K562 (cell line): Measurements from ENCODE around the gene FBXO27. TPM values are rescaled to one million over a fixed set of nuclear protein-coding genes. Genes with fewer than 3 reads are reported as not detected.
A peak's percentile ranks its signal among the peaks of the same experiment; 100 is the strongest.

Experiments
- ATF7 ChIP-seq: fragments of 450-650 bp; IDR thresholded peaks from 2 replicates; pipeline ENCODE4 v1.7.1; 2014; ENCODE audit warnings: mild to moderate bottlenecking, moderate library complexity
- CBX8 ChIP-seq: fragments of 200-600 bp; sonication (generic); IDR thresholded peaks from 2 replicates; pipeline ENCODE4 v1.6.1; 2012; ENCODE audit warnings: borderline replicate concordance, mixed run types, low read depth, mild to moderate bottlenecking, moderate library complexity, mixed read lengths, low read length, control low read depth, inconsistent platforms; ENCODE audit not compliant: poor library complexity, severe bottlenecking; ENCODE audit errors: extremely low read depth
- ESRRA ChIP-seq: fragments of 450-650 bp; IDR thresholded peaks from 2 replicates; pipeline ENCODE4 v1.6.1; 2014; ENCODE audit warnings: low read depth, mild to moderate bottlenecking, moderate library complexity, borderline replicate concordance
- ESRRB ChIP-seq: fragments of 250-450 bp; sonication (Bioruptor Pico); IDR thresholded peaks from 2 replicates; pipeline ENCODE4 v1.5.0; 2020; ENCODE audit warnings: mild to moderate bottlenecking, moderate library complexity, borderline replicate concordance
- EWSR1 ChIP-seq: fragments of 450-650 bp; IDR thresholded peaks from 2 replicates; pipeline ENCODE4 v1.6.1; 2018; ENCODE audit warnings: borderline replicate concordance, mild to moderate bottlenecking, low read depth, moderate library complexity; ENCODE audit not compliant: partially characterized antibody
- MECOM ChIP-seq: fragments of 250-450 bp; sonication (Bioruptor Pico); IDR thresholded peaks from 2 replicates; pipeline ENCODE4 v1.8.0; 2022; ENCODE audit warnings: inconsistent platforms
- MED1 ChIP-seq: sonication (generic); formaldehyde crosslinking; IDR thresholded peaks from 2 replicates; pipeline ENCODE4 v1.8.1; 2023; ENCODE audit warnings: missing genetic modification reagents, borderline replicate concordance
- NFRKB ChIP-seq: fragments of 450-650 bp; IDR thresholded peaks from 2 replicates; pipeline ENCODE4 v1.6.1; 2016; ENCODE audit warnings: low read depth
- PTBP1 ChIP-seq: fragments of 200-400 bp; formaldehyde crosslinking; IDR thresholded peaks from 2 replicates; pipeline ENCODE4 v1.6.1; 2017; ENCODE audit warnings: low read depth, low read length
- RB1 ChIP-seq: fragments of 450-650 bp; IDR thresholded peaks from 2 replicates; pipeline ENCODE4 v1.6.1; 2017; ENCODE audit warnings: low read depth, mild to moderate bottlenecking
- RBBP5 ChIP-seq: fragments of 200-600 bp; sonication (generic); IDR thresholded peaks from 2 replicates; pipeline ENCODE4 v1.6.1; 2012; ENCODE audit warnings: borderline replicate concordance, mild to moderate bottlenecking, low read length, control low read depth, inconsistent platforms; ENCODE audit not compliant: insufficient read depth, poor library complexity, severe bottlenecking
- RNF2 ChIP-seq: sonication (generic); IDR thresholded peaks from 2 replicates; pipeline ENCODE4 v1.6.1; 2016
- SAFB2 ChIP-seq: fragments of 200-400 bp; formaldehyde crosslinking; IDR thresholded peaks from 2 replicates; pipeline ENCODE4 v1.6.1; 2018; ENCODE audit warnings: borderline replicate concordance, low read length, low read depth, moderate library complexity; ENCODE audit not compliant: severe bottlenecking
- SMARCB1 ChIP-seq: IDR thresholded peaks from 2 replicates; pipeline ENCODE4 v1.6.1; 2011; ENCODE audit warnings: improper control_type of control experiment, low read depth; ENCODE audit not compliant: insufficient read length
- SRSF7 ChIP-seq: fragments of 200-400 bp; formaldehyde crosslinking; optimal IDR thresholded peaks from 2 replicates; pipeline ENCODE3; 2017; ENCODE audit warnings: mild to moderate bottlenecking, low read depth, low read length
- STAT5B ChIP-seq: fragments of 250-450 bp; sonication (Bioruptor Pico); IDR thresholded peaks from 2 replicates; pipeline ENCODE4 v1.8.0; 2021; ENCODE audit warnings: mild to moderate bottlenecking, inconsistent platforms
- TRIM25 ChIP-seq: fragments of 450-650 bp; IDR thresholded peaks from 2 replicates; pipeline ENCODE4 v1.7.0; 2016; ENCODE audit warnings: borderline replicate concordance
- TSC22D4 ChIP-seq: fragments of 450-650 bp; IDR thresholded peaks from 2 replicates; pipeline ENCODE4 v1.6.1; 2016; ENCODE audit warnings: missing genetic modification characterization, missing biosample characterization, control low read depth
- ZEB2 ChIP-seq: fragments of 450-650 bp; IDR thresholded peaks from 2 replicates; pipeline ENCODE4 v1.6.1; 2016
- ZNF133 ChIP-seq: fragments of 250-450 bp; sonication (Bioruptor Pico); IDR thresholded peaks from 2 replicates; pipeline ENCODE4 v1.4.0; 2020; ENCODE audit warnings: mild to moderate bottlenecking
- polyA plus RNA-seq, 8 experiments: library from polyadenylated mRNA; depleted of rRNA in 4 of 8; stranded (reverse) in 5 of 8; unstranded in 3 of 8; fragments of >200 nt; fragmentation: Nextera tagmentation in 2 of 8; fragmentation: Illumina TruSeq in 1 of 8; extraction: Ambion mirVana in 2 of 8; extraction: Trizol in 1 of 8; gene quantifications; 2 replicates each; pipeline versions ENCODE4 v1.2.1 to v1.2.3, GENCODE V29; 2011 to 2014; ENCODE audit warnings: inconsistent platforms in 1 of 8, missing spikeins in 1 of 8
- total RNA-seq, 7 experiments: library from RNA; depleted of rRNA in 6 of 7; stranded (reverse); fragments of >200 nt in 6 of 7; fragmentation: Illumina TruSeq in 2 of 7; extraction: Trizol in 2 of 7; gene quantifications; 2 replicates each; pipeline versions ENCODE4 v1.2.1 to v1.2.3, GENCODE V29; 2011 to 2021; ENCODE audit warnings: low replicate concordance in 1 of 7
- TF ChIP-seq, protein P1 (sequence below), 2 experiments: fragments of 450-650 bp in 1 of 2; sonication (generic) in 1 of 2; formaldehyde crosslinking; conservative IDR thresholded peaks; 2 replicates each; pipeline versions ENCODE4 v1.4.0 to v1.8.1; 2020 to 2022; ENCODE audit warnings: mild to moderate bottlenecking in 1 of 2, missing genetic modification reagents in 1 of 2
- TF ChIP-seq, protein P2 (sequence below): fragments of 450-650 bp; formaldehyde crosslinking; IDR thresholded peaks from 2 replicates; pipeline ENCODE4 v1.4.0; 2020; ENCODE audit warnings: mild to moderate bottlenecking, moderate library complexity
- TF ChIP-seq, protein P3 (sequence below), 2 experiments: fragments of 200-800 bp in 1 of 2; sonication (Bioruptor generic) in 1 of 2; sonication (generic) in 1 of 2; formaldehyde crosslinking in 1 of 2; IDR thresholded peaks in 1 of 2; conservative IDR thresholded peaks in 1 of 2; 2 replicates each; pipeline versions ENCODE4 v1.5.0 to v1.6.1; 2016 to 2020; ENCODE audit warnings: missing compliant biosample characterization in 1 of 2, missing genetic modification characterization in 1 of 2, missing genetic modification reagents in 1 of 2

FBXO27 gene
- total and polyA plus RNA-seq, 9 of the 15 experiments (the other 6 are each of a cell fraction or from before 2014, with no cell fraction given), result 1.8 to 11.0 (median 6.3) TPM

- TF ChIP-seq RBBP5, result peak; percentile 67
- TF ChIP-seq, protein P1, sequence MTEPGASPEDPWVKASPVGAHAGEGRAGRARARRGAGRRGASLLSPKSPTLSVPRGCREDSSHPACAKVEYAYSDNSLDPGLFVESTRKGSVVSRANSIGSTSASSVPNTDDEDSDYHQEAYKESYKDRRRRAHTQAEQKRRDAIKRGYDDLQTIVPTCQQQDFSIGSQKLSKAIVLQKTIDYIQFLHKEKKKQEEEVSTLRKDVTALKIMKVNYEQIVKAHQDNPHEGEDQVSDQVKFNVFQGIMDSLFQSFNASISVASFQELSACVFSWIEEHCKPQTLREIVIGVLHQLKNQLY (CRISPR knock-in tag; conservative IDR thresholded peaks at IDR 0.05), result no peak
- 0 out of 2 replicates have a peak, but pooled peaks have one; percentile 31 for TF ChIP-seq ZEB2
- peak; percentile 62; the same call in 1 of the 2 replicates for TF ChIP-seq RB1
- no peak for TF ChIP-seq ATF7
- TF ChIP-seq TRIM25, result no peak
- no peak for TF ChIP-seq SRSF7
- TF ChIP-seq MECOM (CRISPR knock-in tag), result no peak
- no peak for TF ChIP-seq ESRRB (CRISPR knock-in tag)
- TF ChIP-seq, protein P2, sequence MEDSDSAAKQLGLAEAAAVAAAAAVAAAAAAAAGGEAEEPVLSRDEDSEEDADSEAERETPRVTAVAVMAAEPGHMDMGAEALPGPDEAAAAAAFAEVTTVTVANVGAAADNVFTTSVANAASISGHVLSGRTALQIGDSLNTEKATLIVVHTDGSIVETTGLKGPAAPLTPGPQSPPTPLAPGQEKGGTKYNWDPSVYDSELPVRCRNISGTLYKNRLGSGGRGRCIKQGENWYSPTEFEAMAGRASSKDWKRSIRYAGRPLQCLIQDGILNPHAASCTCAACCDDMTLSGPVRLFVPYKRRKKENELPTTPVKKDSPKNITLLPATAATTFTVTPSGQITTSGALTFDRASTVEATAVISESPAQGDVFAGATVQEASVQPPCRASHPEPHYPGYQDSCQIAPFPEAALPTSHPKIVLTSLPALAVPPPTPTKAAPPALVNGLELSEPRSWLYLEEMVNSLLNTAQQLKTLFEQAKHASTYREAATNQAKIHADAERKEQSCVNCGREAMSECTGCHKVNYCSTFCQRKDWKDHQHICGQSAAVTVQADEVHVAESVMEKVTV (CRISPR knock-in tag), result no peak
- no peak for TF ChIP-seq RNF2
- no peak for TF ChIP-seq MED1 (CRISPR knock-in tag)
- no peak for TF ChIP-seq SAFB2
- TF ChIP-seq SMARCB1, result no peak
- no peak for TF ChIP-seq NFRKB
- TF ChIP-seq CBX8, result no peak
- TF ChIP-seq EWSR1, result no peak
- TF ChIP-seq TSC22D4 (tag), result no peak
- TF ChIP-seq, protein P3, sequence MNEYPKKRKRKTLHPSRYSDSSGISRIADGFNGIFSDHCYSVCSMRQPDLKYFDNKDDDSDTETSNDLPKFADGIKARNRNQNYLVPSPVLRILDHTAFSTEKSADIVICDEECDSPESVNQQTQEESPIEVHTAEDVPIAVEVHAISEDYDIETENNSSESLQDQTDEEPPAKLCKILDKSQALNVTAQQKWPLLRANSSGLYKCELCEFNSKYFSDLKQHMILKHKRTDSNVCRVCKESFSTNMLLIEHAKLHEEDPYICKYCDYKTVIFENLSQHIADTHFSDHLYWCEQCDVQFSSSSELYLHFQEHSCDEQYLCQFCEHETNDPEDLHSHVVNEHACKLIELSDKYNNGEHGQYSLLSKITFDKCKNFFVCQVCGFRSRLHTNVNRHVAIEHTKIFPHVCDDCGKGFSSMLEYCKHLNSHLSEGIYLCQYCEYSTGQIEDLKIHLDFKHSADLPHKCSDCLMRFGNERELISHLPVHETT (CRISPR knock-in tag; conservative IDR thresholded peaks at IDR 0.05 in 1 of 2, IDR thresholded peaks at IDR 0.05 in 1 of 2), result no peak; a peak in 1 of 4 replicates
- no peak for TF ChIP-seq PTBP1
- TF ChIP-seq ZNF133 (CRISPR knock-in tag), result no peak
- no peak for TF ChIP-seq STAT5B
- TF ChIP-seq ESRRA, result no peak
Measured at GRCh38 chr19:38975214-38975860, 57.0 kb downstream of the FBXO27 start, which contains the start of gene FBXO17 (continued).
